Daoy (cell line): ENCODE results near the gene TBX4. TPM values are rescaled to one million over a fixed set of nuclear protein-coding genes. Genes with fewer than 3 reads are reported as not detected.

Experiments used
- DNase-seq: peaks from one replicate; pipeline ENCODE4 v3.0.0-alpha.2; 2015; ENCODE audit warnings: low read depth
- total RNA-seq: library from RNA; depleted of rRNA; stranded (reverse); fragments of >200 nt; shearing (Covaris generic); gene quantifications from 2 replicates; pipeline ENCODE4 v1.2.3, GENCODE V29; 2014

TBX4 gene
- total RNA-seq, 1 experiment from 2014 or later: not detected

DNA sequence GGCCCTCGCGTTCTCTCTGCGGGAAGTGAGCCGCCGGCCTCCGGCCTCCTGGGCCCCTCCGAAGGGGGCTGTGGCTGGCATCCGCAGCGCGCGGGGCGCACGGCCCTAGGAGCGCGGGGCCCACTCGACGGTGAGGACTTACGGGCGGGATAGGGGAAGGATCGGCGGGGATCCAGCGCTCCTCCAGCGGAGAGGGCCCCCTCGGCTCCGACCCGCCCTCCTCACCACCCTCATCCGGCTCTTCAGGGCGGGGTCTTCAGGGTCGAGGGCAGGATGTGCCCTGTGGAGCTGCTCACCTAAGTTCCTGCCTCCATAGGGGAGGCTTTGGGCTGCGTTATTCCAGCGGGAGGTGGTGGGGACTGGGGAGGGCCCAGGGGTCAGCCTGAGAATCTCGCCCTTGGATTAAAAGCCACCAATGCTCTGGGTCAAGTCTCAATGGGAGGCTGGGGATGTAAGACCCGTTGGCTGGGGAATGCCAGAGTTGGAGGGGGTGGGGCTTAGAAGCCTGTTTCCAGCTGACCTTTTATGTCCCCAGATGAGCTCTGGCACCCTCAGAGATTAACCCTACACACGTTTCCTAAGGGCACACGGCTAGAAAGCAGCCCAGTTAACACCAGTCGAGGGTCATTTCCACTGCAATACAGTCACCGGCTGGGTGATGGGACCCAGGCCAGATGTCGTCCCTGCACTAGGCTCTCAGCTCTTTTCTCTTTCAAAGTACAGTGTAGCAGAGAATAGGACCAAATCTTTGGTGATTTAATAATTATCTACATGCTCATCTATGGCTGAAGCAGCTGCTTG is 39.2 kb upstream of the TBX4 start:
- no peak for DNase-seq

- no peak for DNase-seq
These were observed 38.5 kb upstream of the TBX4 start for GRCh38 chr17:61413661-61414126.

DNA sequence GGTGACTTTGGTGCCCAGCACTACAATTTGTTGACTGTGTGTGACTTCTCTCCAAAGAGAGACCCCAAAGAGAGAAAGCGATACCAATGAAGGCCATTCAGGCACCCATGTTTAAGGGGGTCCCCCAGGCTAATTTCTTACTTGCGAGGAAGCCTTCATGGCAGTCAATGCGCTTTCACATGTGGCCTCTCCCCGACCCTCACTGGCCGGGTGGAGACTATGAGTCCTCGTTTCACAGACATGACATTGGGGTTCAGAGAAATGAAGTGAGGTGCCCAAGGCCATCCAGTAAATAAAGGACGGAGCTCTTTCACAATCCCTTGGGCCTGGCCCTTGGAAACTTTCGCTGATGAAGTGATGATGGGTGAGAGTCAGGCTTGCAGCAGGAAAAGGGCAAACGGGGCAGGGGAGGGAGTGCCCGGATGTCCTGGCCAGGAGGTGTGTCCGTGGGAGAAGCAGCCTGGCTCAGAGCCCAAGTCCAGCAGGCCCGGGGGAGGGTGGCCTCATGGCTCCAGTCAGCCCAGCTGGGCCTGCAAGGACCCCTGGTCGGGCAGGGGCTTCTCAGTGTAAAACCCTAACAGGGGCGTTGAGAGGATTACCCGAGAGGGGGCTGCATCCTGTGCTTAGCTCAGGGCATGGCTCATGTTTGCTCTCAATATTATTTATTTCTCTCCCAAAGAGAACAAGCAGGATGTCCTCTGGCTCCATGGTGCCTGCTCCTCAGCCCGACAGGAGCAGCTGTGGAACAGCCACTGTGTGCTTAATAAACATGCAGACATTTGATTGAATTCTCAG is 37.9 kb upstream of the TBX4 start:
- no peak for DNase-seq

DNA sequence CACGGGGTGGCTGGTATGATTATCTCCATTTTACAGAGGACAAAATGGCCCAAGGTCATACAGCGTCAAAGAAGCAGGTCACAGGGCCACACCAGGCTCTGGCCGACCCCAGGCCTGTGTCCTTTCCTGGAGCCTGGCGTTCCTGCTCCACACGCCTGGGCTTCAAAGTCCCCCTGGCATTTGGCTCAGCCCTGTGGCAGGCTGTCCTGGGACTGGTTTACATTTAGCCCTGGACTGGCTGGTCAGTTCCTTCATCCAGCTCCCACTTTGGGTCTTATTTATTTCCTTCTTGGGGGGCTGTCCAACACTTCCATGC is 37.3 kb upstream of the TBX4 start:
- DNase-seq: no peak

DNA sequence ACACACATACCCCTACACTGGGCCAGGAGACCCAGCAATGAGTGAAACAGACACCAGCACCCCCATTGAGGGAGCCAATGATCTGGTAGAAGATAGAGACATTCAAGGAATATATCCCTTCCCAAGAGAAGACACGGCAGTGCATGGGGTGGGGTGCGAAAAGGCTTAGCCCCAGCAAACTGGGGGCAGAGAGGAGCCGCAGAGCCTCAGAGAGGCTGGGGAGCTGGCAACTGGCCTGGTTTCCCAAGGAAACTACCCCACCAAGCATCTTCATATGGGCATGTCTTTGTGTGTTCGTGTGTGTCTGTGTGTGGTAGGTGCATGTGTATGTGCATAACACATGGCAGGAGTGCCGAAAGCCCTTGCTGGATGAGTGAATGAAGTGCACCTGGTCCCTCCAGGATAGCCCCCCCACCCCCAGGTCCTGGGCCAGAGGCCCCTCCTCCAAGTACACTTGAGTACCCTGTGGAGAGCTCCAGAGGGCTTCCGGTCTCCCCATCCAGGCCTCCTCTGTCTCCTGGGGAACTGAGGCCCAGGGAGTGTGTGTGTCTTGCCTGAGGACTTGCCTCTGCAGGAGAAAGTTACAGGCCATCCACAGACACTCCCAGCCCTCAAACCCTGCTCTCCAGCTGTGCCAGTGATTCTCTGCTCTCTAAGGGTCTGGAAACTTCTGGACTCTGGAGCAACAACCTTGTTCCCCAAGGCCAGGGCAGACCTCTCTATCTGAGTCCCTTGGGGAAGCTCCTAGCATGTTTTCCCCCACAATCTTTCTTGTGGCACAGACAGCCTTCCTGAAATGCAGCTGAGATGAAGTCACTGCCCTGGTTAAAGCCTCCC is 36.6 kb upstream of the TBX4 start:
- DNase-seq: no peak

DNA sequence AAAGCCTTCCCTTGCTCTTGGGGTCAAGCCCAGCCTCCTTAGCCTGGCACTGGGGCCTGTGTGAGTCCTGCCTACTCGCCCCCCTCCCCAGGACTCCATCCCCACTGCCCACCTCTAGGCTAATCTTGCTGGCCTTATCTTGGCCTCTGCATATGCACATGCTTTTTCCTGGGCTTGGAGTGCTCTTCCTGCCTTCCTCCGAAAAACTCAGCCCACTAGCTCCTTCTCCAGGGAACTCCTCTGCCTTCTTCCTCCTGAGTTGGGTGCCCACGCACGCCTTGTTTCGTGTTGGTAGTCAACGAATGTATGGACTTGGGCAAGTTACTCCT is 36.0 kb upstream of the TBX4 start:
- no peak for DNase-seq

GRCh38 chr17:61416540-61417363 is 35.5 kb upstream of the TBX4 start:
- peak; percentile 80 for DNase-seq

DNA sequence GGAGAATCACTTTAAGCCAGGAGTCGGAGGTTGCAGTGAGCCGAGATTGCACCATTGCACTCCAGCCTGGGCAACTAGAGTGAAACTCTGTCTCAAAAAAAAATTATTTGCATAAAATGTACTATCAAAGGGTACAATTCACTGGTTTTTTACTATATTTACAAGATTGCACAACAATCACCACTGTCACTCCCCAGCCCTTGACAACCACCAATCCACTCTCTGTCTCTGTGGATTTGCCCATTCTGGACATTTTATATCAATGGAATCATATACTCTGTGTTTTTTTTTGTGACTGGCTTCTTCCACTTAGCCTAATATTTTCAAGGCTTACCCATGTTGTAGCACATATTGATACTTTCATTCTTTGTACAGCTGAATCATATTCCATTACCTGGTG is 33.8 kb upstream of the TBX4 start:
- DNase-seq: no peak

DNA sequence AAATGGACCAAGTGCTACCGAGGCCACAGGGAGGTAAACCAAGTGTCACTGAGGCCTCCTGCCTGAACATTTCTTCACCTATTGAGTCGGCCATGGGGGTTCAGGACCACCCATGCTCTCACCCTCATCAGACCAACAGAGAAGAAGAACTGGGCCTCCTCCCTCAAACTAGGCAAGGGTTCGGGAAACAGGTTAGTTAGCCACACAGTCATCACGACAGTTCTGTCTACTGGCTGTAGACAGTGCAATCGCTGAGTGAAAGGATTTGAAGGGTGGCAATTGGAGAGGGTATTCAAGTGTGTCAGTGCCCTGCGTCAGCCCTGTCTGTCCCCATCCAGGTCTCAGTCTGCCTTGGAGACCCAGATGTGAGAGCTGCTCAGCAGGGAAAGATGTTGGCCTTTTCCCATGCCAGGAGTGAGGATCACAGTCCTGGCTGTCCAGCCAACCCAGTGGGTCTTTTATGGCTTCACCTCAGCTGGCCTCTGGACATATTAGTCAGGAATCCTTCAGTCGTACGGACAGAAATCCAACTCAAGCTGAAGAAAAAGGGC is 32.7 kb upstream of the TBX4 start:
- no peak for DNase-seq

- DNase-seq: no peak
These were observed 32.2 kb upstream of the TBX4 start for GRCh38 chr17:61420052-61420451.

DNA sequence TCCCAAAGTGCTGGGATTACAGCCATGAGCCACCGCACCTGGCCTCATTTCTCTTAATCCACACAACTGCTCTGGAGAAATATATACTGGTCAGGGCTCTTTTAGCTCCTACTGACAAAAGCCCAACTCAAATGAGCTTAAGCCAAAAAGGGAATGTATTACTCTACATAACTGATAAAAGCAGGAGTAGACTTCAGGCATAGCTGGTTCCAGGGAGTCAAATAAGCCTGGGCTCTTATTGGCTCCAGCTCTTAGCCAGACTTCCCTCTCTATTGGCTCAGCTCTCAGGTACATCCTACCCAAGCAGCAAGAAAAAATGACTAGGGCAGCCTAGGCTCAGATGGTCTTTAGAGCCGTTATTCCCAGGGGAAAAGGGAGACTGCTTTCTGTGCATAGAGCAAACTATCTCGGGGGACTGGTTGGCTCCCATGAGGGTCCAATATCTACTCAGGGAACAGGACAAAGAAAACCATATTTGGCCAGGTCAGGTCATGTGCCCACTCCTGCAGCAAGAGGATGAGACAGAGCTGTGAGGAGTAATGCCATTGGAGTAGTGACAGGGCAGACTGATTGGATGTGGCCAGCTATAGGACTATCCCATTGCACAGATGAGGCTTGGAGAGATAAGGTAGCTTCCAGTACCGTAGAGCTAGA is 31.4 kb upstream of the TBX4 start:
- DNase-seq: no peak

DNA sequence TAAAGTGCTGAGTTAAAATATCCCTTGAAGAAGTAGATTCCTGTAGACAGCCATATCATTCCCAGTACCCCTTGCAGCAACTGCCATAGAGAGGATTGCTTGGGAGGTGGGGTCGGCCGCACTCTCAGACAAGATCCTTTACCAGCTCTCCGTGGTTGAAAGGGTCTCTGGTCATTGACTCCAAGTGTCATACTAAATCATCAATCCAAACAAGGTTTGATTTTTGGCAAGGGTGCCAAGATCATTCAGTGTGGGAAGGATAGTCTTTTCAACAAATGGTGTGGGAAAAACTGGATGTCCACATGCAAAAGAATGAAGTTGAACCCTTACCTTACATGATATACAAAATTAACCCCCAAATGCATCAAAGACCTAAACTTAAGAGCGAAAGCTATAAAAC is 30.8 kb upstream of the TBX4 start:
- DNase-seq: no peak

DNA sequence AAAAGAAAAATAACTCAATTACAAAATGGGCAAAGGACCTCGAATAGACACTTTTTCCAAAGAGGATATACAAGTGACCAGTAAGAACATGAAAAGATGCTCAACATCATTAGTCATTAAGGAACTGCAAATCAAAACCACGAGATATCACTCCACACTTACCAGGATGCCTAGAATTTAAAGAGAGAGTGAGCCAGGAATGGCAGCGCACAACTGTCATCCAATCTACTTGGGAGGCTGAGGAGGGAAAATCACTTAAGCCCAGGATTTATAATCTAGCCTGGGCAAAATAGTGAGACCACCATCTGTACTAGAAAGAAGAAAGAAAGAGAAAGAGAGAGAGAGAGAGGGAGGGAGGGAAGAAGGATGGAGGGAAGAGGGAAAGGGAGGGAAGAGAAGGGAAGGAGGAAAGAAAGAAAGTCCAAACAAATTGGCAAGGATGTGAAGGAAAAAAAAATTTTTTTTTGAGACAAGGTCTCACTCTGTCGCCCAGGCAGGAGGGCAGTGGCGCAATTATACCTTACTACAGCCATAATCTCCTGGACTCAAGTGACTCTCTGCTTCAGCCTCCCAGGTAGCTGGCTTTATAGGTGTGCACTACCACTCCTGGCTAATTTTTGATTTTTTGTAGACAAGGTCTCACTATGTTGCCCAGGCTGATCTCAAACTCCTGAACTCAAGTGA is 30.0 kb upstream of the TBX4 start:
- no peak for DNase-seq

- no peak for DNase-seq
These were observed 29.4 kb upstream of the TBX4 start for GRCh38 chr17:61422869-61423268.

DNA sequence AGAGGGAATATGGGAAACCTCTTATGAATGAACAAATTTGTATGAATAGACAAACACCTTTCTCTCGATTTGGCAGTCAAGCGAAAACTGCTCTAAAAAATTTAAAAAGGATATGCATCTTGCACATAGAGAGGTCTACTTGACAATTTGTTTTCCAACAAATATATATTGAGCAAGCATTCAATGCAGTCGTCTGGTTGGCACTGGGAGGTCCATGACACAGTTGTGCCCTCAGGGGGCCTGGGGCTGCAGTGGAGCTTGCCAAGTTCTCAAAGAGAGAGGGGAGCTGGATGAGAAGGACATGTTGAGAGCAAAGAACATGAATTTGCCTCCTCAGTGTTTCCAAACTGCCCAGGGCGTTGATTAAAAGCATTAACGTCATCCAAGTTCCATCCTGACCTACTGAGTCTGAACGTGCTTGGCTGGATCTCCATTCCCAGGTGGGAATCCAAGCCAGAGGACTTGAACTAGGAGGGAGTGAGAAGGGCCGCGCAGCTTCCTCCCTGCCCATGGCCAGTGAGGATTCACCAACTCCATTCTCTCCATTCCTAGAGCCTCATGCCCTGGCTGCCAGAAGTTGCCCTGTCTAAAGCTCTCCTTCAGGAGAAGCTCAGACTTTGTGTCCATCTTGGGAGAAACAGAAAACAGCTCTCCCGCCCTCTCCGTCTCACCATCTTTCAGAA is 28.1 kb upstream of the TBX4 start:
- no peak for DNase-seq

GRCh38 chr17:61425682-61426481 is 26.3 kb upstream of the TBX4 start:
- peak; percentile 30 for DNase-seq

- DNase-seq: peak; percentile 58
These were observed 25.5 kb upstream of the TBX4 start for GRCh38 chr17:61426482-61427304.

DNA sequence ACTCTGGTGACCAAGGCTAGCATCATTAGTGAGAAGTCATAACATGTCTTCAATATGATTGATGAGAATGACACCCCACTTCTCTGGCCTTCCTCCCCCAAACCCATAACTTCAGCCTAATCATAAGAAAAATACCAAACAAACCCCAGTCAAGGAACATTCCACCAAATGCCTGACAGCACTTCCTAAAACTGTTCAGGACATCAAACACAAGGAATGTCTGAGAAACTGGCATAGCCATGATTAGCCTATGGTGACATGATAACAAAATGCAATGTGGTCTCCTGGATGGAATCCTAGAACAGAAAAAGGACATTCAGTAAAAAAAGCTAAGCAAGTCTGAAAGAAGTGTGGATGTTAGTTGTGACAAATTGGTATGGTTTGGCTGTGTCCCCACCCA is 24.7 kb upstream of the TBX4 start:
- no peak for DNase-seq
